SK-N-SH (cell line): ENCODE data around the gene TERT. TPM values are rescaled to one million over a fixed set of nuclear protein-coding genes. Genes with fewer than 3 reads are reported as not detected.

Experiments
- CTCF ChIA-PET: fragments of 300-600, 350-600 bp; formaldehyde crosslinking; extraction: SDS; loops from one replicate; lab custom pipeline; 2021; lab: Yijun Ruan, JAX
- POLR2A ChIA-PET: fragments of 350-600 bp; sonication (Branson Sonifier 250); formaldehyde crosslinking; extraction: SDS; loops from one replicate; lab custom pipeline; 2020; ENCODE audit warnings: antibody characterized with exemption, inconsistent platforms; lab: Yijun Ruan, JAX
- DNase-seq: peaks from one replicate; pipeline ENCODE4 v3.0.0; 2012
- H2AFZ ChIP-seq: fragments of 200-600 bp; sonication (generic); 2 replicates; pipeline ENCODE4 v1.8.1; 2016; ENCODE audit warnings: antibody characterized with exemption, mild to moderate bottlenecking, low read depth
- H3F3A ChIP-seq: fragments of 200-600 bp; sonication (generic); replicated peaks from 2 replicates; pipeline ENCODE3; 2016; ENCODE audit warnings: antibody characterized with exemption, mild to moderate bottlenecking; ENCODE audit not compliant: insufficient read depth
- H3K27ac ChIP-seq, 2 experiments: fragments of 200-500 bp in 1 of 2; fragments of 200-600 bp in 1 of 2; sonication (Bioruptor generic) in 1 of 2; sonication (generic), shearing (Covaris generic) in 1 of 2; 2 replicates each; pipeline versions ENCODE4 v1.5.1 to v1.6.1; 2014 to 2016; ENCODE audit warnings: low read depth in 2 of 2, inconsistent platforms in 1 of 2, low read length in 1 of 2, mild to moderate bottlenecking in 1 of 2, mixed read lengths in 1 of 2
- H3K27me3 ChIP-seq: fragments of 200-600 bp; sonication (generic), shearing (Covaris generic); 2 replicates; pipeline ENCODE4 v1.6.1; 2016; ENCODE audit warnings: mixed run types; ENCODE audit not compliant: insufficient read depth
- H3K36me3 ChIP-seq, 2 experiments: fragments of 200-500 bp in 1 of 2; fragments of 200-600 bp in 1 of 2; sonication (Bioruptor generic) in 1 of 2; sonication (generic) in 1 of 2; replicated peaks in 1 of 2; 2 replicates each; pipeline versions ENCODE3 to v1.5.1; 2014 to 2016; ENCODE audit warnings: low read length in 1 of 2, mild to moderate bottlenecking in 1 of 2; ENCODE audit not compliant: insufficient read depth in 2 of 2, control insufficient read depth in 1 of 2
- H3K4me1 ChIP-seq, 2 experiments: fragments of 200-500 bp in 1 of 2; fragments of 200-600 bp in 1 of 2; sonication (Bioruptor generic) in 1 of 2; sonication (generic), shearing (Covaris generic) in 1 of 2; 2 replicates each; pipeline versions ENCODE4 v1.5.1 to v1.6.1; 2014 to 2016; ENCODE audit warnings: low read depth in 1 of 2, low read length in 1 of 2, mixed run types in 1 of 2; ENCODE audit not compliant: insufficient read depth in 2 of 2, control insufficient read depth in 1 of 2
- H3K4me2 ChIP-seq: fragments of 200-600 bp; sonication (generic), shearing (Covaris generic); 2 replicates; pipeline ENCODE4 v1.6.1; 2017; ENCODE audit warnings: mixed run types
- H3K4me3 ChIP-seq, 2 experiments: fragments of 200-500 bp in 1 of 2; fragments of 200-600 bp in 1 of 2; sonication (Bioruptor generic) in 1 of 2; sonication (generic), shearing (Covaris generic) in 1 of 2; 2 replicates each; pipeline versions ENCODE4 v1.5.1 to v1.8.1; 2014 to 2016; ENCODE audit warnings: low read depth in 2 of 2, inconsistent platforms in 1 of 2, low read length in 1 of 2, mild to moderate bottlenecking in 1 of 2, mixed read lengths in 1 of 2, moderate library complexity in 1 of 2
- H3K79me2 ChIP-seq: fragments of 200-600 bp; sonication (generic); 2 replicates; pipeline ENCODE4 v1.8.1; 2017; ENCODE audit warnings: mild to moderate bottlenecking; ENCODE audit not compliant: insufficient read depth
- H3K9ac ChIP-seq: fragments of 200-600 bp; sonication (generic); 2 replicates; pipeline ENCODE4 v1.6.1; 2017; ENCODE audit warnings: mixed run types
- H3K9me2 ChIP-seq: fragments of 200-600 bp; sonication (generic); 2 replicates; pipeline ENCODE4 v1.6.1; 2017; ENCODE audit warnings: mixed run types
- H3K9me3 ChIP-seq: fragments of 200-600 bp; sonication (generic); 2 replicates; pipeline ENCODE4 v1.6.1; 2017; ENCODE audit warnings: mixed run types, mild to moderate bottlenecking, moderate library complexity
- H4K20me1 ChIP-seq: fragments of 200-600 bp; sonication (generic); 2 replicates; pipeline ENCODE4 v1.6.1; 2017; ENCODE audit warnings: mild to moderate bottlenecking, mixed run types; ENCODE audit not compliant: insufficient read depth
- FOSL2 ChIP-seq: IDR thresholded peaks from 2 replicates; pipeline ENCODE4 v1.4.0; 2012; ENCODE audit warnings: low read depth, mild to moderate bottlenecking, moderate library complexity, borderline replicate concordance
- GABPA ChIP-seq: IDR thresholded peaks from 2 replicates; pipeline ENCODE4 v1.4.0; 2012; ENCODE audit warnings: low read depth, mild to moderate bottlenecking
- MXI1 ChIP-seq: IDR thresholded peaks from 2 replicates; pipeline ENCODE4 v1.6.1; 2012; ENCODE audit warnings: mild to moderate bottlenecking, low read depth, low read length, improper control_type of control experiment
- SIN3A ChIP-seq: IDR thresholded peaks from 2 replicates; pipeline ENCODE4 v1.6.1; 2012; ENCODE audit warnings: low read depth, mild to moderate bottlenecking, low read length, moderate library complexity, borderline replicate concordance
- SMC3 ChIP-seq: IDR thresholded peaks from 2 replicates; pipeline ENCODE4 v1.6.1; 2012; ENCODE audit warnings: low read depth, low read length, improper control_type of control experiment
- TCF12 ChIP-seq: IDR thresholded peaks from 2 replicates; pipeline ENCODE4 v1.4.0; 2012
- WGBS: methylation state at CpG from one replicate; pipeline ENCODE4 v1.1.6; 2017; ENCODE audit warnings: low lambda C conversion rate; 5-methylcytosine and 5-hydroxymethylcytosine counted together
- polyA plus RNA-seq, 3 experiments: library from polyadenylated mRNA; depleted of rRNA; stranded (reverse); fragments of >200 nt; gene quantifications; 2 replicates each; pipeline ENCODE4 v1.2.3, GENCODE V29; 2012
- TF ChIP-seq, protein P1 (sequence below): IDR thresholded peaks from 2 replicates; pipeline ENCODE4 v1.4.0; 2012; ENCODE audit warnings: low read depth
- TF ChIP-seq, protein P2 (sequence below): fragments of 150-350 bp; IDR thresholded peaks from 2 replicates; pipeline ENCODE4 v1.6.1; 2016; ENCODE audit warnings: mild to moderate bottlenecking, low read depth, low read length

TERT gene
- 1.8 and 2.4 TPM in 2 replicates for polyA plus RNA-seq (2012; rRNA removed)
- 0.37 and 0.90 TPM in 2 replicates for polyA plus RNA-seq (2012; cell fraction: cytosol; rRNA removed)
- polyA plus RNA-seq (2012; cell fraction: nucleus; rRNA removed), result 11.8 and 18.1 TPM in 2 replicates

DNA sequence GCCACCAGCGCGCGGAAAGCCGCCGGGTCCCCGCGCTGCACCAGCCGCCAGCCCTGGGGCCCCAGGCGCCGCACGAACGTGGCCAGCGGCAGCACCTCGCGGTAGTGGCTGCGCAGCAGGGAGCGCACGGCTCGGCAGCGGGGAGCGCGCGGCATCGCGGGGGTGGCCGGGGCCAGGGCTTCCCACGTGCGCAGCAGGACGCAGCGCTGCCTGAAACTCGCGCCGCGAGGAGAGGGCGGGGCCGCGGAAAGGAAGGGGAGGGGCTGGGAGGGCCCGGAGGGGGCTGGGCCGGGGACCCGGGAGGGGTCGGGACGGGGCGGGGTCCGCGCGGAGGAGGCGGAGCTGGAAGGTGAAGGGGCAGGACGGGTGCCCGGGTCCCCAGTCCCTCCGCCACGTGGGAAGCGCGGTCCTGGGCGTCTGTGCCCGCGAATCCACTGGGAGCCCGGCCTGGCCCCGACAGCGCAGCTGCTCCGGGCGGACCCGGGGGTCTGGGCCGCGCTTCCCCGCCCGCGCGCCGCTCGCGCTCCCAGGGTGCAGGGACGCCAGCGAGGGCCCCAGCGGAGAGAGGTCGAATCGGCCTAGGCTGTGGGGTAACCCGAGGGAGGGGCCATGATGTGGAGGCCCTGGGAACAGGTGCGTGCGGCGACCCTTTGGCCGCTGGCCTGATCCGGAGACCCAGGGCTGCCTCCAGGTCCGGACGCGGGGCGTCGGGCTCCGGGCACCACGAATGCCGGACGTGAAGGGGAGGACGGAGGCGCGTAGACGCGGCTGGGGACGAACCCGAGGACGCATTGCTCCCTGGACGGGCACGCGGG, at the start of gene TERT:
Gene TERT (minus strand): TSS at position 234 of the 815 bp plus-strand sequence. CDS start 79 bp downstream, at position 155.
- no peak within 1 kb of the TSS for H3K9ac ChIP-seq
- WGBS, result 18% methylated on average over 23 of the region's 102 CpGs
- peak; percentile 94 for DNase-seq
- peaks cover 33% of the 10 kb centered on the region for H3K27me3 ChIP-seq
- H3K27ac ChIP-seq, result no peak within 1 kb of the TSS; a peak in 1 of 4 replicates
- peak within 1 kb of the TSS; percentile 47 to 56; a peak in 3 of 4 replicates for H3K4me3 ChIP-seq
- H3K9me3 ChIP-seq, result no peaks in the 10 kb centered on the region
- peak within 1 kb of the TSS; percentile 55 for H3K4me2 ChIP-seq
- no peaks in the 10 kb centered on the region for H3K36me3 ChIP-seq
- H3K4me1 ChIP-seq, result peaks cover 0 to 4% of the 10 kb centered on the region in 2 experiments; a peak in 1 of 4 replicates
- ChIA-PET POLR2A (no interaction called here), CTCF (interaction anchor here (0.7 to 1.0 kb wide), 2 partner anchors 10 to 371 kb away, joined by 3 read pairs; no protein-coding TSS in a partner anchor)
- TF ChIP-seq MXI1 (peak; percentile 99), SIN3A (peak; percentile 72; the same call in 1 of the 2 replicates), TCF12 (no peak), GABPA (peak; percentile 65), SMC3 (no peak), FOSL2 (no peak)
- TF ChIP-seq, protein P1, sequence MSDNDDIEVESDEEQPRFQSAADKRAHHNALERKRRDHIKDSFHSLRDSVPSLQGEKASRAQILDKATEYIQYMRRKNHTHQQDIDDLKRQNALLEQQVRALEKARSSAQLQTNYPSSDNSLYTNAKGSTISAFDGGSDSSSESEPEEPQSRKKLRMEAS, result peak; percentile 94
- H3F3A ChIP-seq, result no peaks in the 10 kb centered on the region
- H2AFZ ChIP-seq, result no peak within 1 kb of the TSS
- no peaks in the 10 kb centered on the region for H3K79me2 ChIP-seq
- no peaks in the 10 kb centered on the region for H3K9me2 ChIP-seq
- H4K20me1 ChIP-seq, result no peaks in the 10 kb centered on the region

- no peaks in the 10 kb centered on the region for H3F3A ChIP-seq
Measured at GRCh38 chr5:1343931-1344901, 49.3 kb upstream of the TERT start.

More at GRCh38 chr5:1343931-1344901, 49.3 kb upstream of the TERT start:
- Histone ChIP-seq H3K4me2 (peak overlapping the region; percentile 76), H3K9ac (peak overlapping the region; percentile 46; the same call in 1 of the 2 replicates), H3K9me3 (no peaks in the 10 kb centered on the region), H3K36me3 (peaks cover 12 to 31% of the 10 kb centered on the region in 2 experiments), H3K9me2 (no peaks in the 10 kb centered on the region), H3K4me3 (peak overlapping the region; percentile 76 to 98), H4K20me1 (no peaks in the 10 kb centered on the region; the same call in 1 of the 2 replicates), H2AFZ (0 out of 2 replicates have a peak overlapping the region, but pooled peaks have one; percentile 24), H3K79me2 (peaks cover 46% of the 10 kb centered on the region), H3K27ac (peak overlapping the region in 1 of 2 experiments; percentile 64; a peak in 1 of 4 replicates), H3K4me1 (peaks cover 0 to 18% of the 10 kb centered on the region in 2 experiments; a peak in 2 of 4 replicates), H3K27me3 (no peaks in the 10 kb centered on the region)
- TF ChIP-seq MXI1, result peak; percentile 38; the same call in 1 of the 2 replicates
- TF ChIP-seq, protein P2, sequence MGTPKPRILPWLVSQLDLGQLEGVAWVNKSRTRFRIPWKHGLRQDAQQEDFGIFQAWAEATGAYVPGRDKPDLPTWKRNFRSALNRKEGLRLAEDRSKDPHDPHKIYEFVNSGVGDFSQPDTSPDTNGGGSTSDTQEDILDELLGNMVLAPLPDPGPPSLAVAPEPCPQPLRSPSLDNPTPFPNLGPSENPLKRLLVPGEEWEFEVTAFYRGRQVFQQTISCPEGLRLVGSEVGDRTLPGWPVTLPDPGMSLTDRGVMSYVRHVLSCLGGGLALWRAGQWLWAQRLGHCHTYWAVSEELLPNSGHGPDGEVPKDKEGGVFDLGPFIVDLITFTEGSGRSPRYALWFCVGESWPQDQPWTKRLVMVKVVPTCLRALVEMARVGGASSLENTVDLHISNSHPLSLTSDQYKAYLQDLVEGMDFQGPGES, result no peak
- WGBS, result 16% methylated on average over 17 of the region's 61 CpGs
- DNase-seq, result peak; percentile 66
- ChIA-PET CTCF (interaction anchor here (0.8 to 1.5 kb wide), 4 partner anchors 14 to 301 kb away, joined by 3 to 5 read pairs (median 4); no protein-coding TSS in a partner anchor), POLR2A (interaction anchor here (0.7 to 1.2 kb wide), 2 partner anchors 42 to 124 kb away, joined by 3 read pairs; no protein-coding TSS in a partner anchor)
